Stimulated activated CD8-positive, alpha-beta memory T cell treated with anti-CD3 and anti-CD28 coated beads, Interleukin-15, amount 100 ng/mL, for 24 hours (primary cell): ENCODE data around the gene UPK1B.
"Not testable (repeated sequence)": the region's sequence is repeated elsewhere in the genome, so short reads cannot be mapped to it uniquely, and the experiment has no call there.

Experiments
- DNase-seq: peaks from one replicate; pipeline ENCODE4 v3.0.0-alpha.2; 2020; ENCODE audit warnings: low read depth

The UPK1B gene

GRCh38 chr3:119173325-119173724 lies at the start of gene UPK1B:
TSS of gene UPK1B (plus strand) at chr3:119173598. CDS start at chr3:119186742, 13,144 bp downstream.
- DNase-seq, result no peak

DNA sequence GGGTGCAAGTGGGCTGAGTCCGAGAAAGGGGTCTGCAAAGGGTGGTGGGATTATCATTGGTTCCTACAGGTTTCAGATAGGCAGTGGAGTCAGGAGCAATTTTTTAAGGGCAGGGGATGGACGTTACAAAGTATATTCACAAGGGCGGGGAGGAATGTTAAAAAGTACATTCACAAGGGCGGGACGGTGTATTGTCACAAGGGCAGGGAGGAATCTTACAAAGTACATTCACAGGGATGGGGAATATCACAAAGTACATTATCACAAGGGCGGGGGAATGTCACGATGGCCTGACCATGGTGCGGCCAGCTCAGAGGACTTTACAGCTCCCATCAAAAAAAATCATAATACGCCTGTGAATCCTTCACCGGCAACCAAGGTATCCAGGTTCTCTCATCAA lies 48.1 kb upstream of the UPK1B start:
- DNase-seq, result no peak

GRCh38 chr3:119125742-119126504 lies 47.5 kb upstream of the UPK1B start:
- DNase-seq, result no peak

- DNase-seq, result not testable (repeated sequence)
These were observed 43.1 kb upstream of the UPK1B start for GRCh38 chr3:119130291-119130690.

GRCh38 chr3:119132291-119132690 lies 41.1 kb upstream of the UPK1B start:
- not testable (repeated sequence) for DNase-seq

DNA sequence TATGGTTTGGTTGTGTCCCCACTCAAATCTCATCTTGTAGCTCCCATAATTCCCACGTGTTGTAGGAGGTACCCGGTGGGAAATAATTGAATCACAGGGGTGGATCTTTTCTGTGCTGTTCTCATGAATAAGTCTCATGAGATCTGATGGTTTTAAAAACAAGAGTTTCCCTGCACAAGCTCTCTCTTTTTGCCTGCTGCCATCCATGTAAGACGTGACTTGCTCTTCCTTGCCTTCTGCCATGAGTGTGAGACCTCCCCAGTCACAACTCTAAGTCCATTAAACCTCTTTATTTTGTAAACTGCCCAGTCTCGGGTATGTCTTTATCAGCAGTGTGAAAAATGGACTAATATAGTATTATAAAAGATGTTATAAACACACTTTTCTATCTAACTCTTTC lies 34.0 kb upstream of the UPK1B start:
- not testable (repeated sequence) for DNase-seq

DNA sequence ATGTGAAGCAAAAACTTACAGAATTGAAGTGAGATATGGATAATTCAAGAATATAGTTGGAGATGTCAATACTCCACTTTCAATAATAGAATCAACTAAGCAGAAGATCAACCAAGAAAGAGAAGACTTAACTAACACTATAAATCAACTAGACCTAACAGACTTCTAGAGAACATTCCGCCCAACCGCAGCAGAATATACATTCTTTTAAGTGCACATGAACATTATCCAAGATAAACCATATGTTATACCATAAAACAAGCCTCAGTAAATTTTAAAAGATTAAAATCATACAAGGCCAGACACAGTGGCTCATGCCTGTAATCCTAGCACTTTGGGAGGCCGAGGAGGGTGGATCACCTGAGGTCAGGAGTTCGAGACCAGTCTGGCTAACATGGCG lies 32.9 kb upstream of the UPK1B start:
- no peak for DNase-seq

DNA sequence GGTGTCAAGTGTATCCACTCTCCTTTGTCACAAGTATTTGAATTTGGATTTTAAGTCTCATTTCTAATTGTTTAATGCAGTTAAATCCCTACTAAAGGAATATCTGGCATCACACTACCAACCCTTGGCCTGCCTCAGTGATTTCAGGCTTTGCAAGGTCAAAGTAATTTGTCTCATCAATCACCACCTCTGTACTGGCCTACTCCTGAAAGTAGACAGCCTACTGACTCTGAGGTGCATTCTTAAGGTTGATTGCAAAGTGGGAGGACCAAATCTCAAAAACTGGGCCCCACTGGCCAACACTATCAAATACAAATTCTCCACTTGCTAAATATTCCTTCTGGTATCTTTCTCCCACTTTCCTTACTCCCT lies 28.3 kb upstream of the UPK1B start:
- DNase-seq, result no peak

DNA sequence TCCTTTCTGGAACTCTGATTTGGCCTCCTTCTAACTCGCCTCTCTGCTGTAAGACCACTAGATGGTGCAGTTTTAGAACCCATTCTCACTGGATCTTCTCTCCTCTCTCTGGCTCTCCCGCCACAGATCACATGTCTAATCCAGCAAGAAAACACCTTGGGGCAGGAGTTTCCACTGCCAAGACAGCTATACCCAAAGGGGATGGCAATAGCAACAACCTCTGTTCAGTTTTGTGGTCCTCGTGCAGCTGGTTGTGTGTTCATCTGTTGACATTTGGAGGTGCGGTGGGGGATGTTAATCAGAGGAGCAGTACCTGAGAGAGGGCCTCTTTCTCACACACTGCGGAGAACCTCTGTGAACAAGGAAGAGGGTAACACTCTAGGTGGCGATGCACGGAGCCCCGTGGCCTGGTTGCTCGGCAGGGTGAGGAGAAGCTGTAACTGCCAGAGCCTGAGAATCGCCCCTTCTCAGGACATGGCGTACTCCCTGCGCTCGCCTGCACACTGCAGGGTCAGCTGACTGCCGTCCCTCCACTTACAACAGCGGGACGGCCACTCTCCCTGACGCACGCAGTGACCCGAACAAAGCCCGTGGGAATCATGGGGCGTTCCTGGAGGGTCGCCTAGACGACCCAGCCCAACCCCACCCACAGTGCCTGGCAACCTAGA lies 27.8 kb upstream of the UPK1B start, which contains the start of gene TEX55:
Gene TEX55, plus strand, starts transcription at position 666 of the 668 bp plus-strand sequence. CDS start 25 bp downstream, outside the sequence.
- no peak for DNase-seq

- DNase-seq, result no peak
These were observed 26.6 kb upstream of the UPK1B start for GRCh38 chr3:119146578-119147375.

DNA sequence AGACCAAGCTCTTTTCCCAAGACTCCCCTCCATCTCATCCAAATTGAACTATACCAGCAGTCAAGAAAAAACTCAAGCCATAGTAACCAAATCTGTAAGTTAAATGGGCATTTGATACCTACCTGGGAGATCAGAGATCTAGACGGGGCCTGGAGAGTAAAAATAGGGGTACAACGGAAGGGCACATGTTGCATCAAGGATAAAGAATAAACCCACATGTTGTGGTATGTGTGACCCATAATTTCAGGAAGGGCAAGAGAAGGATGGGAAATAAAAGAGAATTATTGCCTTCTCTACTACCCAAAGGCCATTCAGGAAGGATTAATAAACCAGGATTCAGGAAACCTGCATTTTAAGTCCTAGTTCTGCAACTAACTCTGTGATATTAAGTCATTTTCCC lies 25.9 kb upstream of the UPK1B start:
- no peak for DNase-seq

DNA sequence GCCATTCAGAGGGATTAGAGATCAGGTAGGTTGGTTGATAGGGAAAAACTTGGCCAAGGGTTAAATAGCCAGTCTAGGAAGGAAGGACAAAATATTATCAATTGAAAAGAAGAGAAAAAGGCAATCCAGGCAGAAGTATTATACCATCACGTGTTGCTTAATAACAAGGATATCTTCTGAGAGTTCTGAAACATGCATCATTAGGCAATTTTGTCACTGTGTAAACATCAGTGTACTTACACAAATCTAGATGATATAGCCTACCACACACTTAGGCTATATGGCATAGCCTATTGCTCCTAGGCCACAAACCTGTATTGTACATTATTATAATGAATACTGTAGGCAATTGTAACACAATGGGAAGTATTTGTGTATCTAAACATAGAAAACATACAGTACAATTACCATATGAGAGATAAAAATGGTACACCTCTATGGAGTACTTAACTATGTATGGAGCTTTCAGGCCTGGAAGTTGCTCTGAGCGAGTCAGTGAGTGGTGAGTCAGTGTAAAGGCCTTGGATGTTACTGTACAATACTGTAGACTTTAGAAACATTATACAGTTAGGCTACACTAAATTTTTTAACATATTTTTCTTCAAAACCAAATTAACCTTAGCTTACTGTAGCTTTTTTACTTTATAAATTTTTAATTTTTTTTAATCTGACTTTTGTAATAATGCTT lies 24.8 kb upstream of the UPK1B start:
- DNase-seq, result no peak

DNA sequence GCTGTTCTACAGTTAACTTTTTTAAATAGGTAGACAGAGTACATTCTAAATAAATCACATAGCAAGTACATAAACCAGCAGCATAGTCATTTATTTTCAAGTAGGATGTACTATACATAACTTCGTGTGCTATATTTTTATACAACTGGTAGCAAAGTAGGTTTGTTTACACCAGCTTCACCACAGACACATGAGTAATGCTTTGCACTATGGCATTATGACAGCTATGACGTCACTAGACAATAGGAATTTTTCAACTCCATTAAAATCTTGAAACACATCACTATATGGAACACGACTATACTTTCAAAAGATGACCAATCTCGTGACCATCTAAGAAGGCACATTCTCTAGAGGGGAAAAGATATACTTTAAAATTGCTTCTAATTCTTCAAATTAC lies 23.9 kb upstream of the UPK1B start:
- DNase-seq, result no peak

- DNase-seq, result no peak
These were observed 16.5 kb upstream of the UPK1B start for GRCh38 chr3:119156868-119157267.

- no peak for DNase-seq
These were observed 15.4 kb upstream of the UPK1B start for GRCh38 chr3:119157971-119158370.

DNA sequence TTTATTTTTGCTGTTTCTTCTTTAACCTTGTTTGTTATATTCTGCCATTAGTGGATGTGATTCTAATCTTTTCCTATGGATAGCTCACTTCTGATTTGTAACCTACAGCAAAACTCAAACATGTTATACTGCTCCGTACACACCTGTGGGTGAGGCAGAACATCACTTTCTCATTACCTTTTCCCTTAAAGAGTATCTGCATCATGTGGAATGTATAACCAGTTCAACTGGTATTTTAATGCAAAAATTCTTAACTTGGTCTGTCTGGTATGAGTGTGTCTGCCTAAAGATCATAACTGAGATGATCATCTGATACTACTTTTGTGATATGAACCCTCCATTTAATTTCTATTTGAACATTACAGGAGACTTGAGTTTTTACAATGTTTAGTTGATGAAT lies 13.0 kb upstream of the UPK1B start:
- DNase-seq, result no peak

DNA sequence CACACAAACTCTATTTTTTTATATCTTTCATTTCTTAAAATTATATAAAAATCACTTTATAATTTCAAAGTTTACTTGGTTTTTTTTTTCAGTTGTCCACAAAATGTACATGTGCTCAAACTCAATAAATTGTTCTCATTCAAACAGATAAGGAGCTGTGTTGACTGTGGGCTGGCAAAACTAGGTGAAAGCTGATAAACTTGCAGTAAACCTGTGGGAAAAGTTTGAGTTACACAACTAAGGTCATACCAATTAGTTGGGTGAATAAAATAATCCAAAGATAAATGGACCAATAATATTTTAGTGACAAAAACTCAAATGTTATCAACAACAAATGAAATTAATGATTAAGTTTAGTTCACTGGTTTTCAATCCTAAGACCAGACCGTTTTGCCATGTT lies 12.6 kb upstream of the UPK1B start:
- DNase-seq, result no peak

DNA sequence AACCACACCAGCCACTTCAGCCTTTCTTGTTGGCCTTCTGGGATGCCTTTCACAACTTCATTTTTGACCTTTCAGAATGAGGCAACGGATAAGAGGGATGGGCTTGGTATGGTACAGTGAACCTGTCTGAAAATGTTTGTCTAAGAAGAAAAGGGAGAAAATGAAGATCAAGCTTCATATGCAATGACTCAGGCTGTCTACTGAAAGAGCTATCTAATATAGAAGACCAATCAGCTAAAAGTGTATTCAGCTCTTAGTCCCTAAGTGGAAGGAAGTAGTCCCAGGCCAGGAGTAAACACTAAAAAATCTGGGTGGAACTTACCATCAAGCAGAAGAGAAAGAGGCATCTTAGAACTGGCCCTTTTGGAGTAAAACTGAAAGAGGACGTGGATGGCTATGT lies 12.2 kb upstream of the UPK1B start:
- no peak for DNase-seq

GRCh38 chr3:119164745-119165144 lies 8.7 kb upstream of the UPK1B start:
- DNase-seq, result not testable (repeated sequence)

DNA sequence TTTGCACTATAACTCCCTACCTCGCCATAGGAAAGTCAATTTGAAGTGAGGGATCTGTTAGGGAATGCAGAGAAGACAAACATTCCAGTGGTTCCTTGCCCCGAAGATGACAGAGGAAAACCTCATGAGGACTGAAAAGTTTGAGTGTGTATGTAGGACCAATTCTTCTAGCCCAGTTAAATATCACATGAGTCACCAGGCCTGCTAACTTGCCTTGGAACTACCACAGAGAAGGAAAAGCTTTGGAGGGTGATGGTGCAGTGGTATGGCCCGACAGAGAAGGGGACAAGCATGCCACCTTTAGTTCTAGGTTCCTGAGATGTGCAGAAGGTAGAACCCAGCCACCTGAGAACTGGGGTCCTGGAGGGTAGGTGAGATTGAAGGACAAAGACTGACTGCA lies 2.6 kb upstream of the UPK1B start:
- DNase-seq, result no peak

- DNase-seq, result no peak
These were observed 2.7 kb downstream of the UPK1B start for GRCh38 chr3:119175872-119176756.
